T-cell (primary cell): Measurements from ENCODE around the gene PRR14L. TPM values are rescaled to one million over a fixed set of nuclear protein-coding genes. Genes with fewer than 3 reads are reported as not detected.
A peak's percentile ranks its signal among the peaks of the same experiment; 100 is the strongest.

ENCODE experiments used
- ATAC-seq, 4 experiments: fragments of 200-7000 bp in 3 of 4; fragments of 150-1000 bp in 1 of 4; cut with Tn5 transposase; replicated peaks in 1 of 4; 1 replicate in 3 of 4; 2 replicates in 1 of 4; pipeline ENCODE4 v1.10.0; 2021; ENCODE audit warnings: moderate library complexity in 3 of 4, mild to moderate bottlenecking in 2 of 4, moderate number of reproducible peaks in 1 of 4
- CTCF ChIA-PET, 2 donors: fragments of 300-600 bp; sonication (Branson Sonifier 250); formaldehyde crosslinking; loops; one replicate each; lab custom pipeline; 2022; ENCODE audit warnings: antibody characterized with exemption in 2 of 2; lab: Charles Lee
- POLR2A ChIA-PET, 2 donors: fragments of 300-600 bp; sonication (Branson Sonifier 250); formaldehyde crosslinking; loops; one replicate each; lab custom pipeline; 2022; ENCODE audit warnings: antibody characterized with exemption in 2 of 2; lab: Charles Lee
- DNase-seq, 35 experiments: peaks; one replicate each; pipeline versions ENCODE4 v3.0.0 to v3.0.0-alpha.2; 2013 to 2023
- H3K27ac ChIP-seq: one replicate; pipeline ENCODE4 v1.5.1; 2013; ENCODE audit warnings: low read length
- H3K27me3 ChIP-seq, 2 experiments: replicated peaks in 1 of 2; 1 replicate in 1 of 2; 2 replicates in 1 of 2; pipeline versions ENCODE4 v1.6.1 to v1.7.0; 2013; ENCODE audit warnings: low read length in 1 of 2, mixed read lengths in 1 of 2; ENCODE audit not compliant: control insufficient read depth in 2 of 2, insufficient read depth in 2 of 2; ENCODE audit errors: extremely low read depth in 1 of 2
- H3K36me3 ChIP-seq, 2 donors: 1 replicate in 1 of 2; 2 replicates in 1 of 2; pipeline versions ENCODE4 v1.6.1 to v1.7.0; 2013; ENCODE audit warnings: low read length in 1 of 2; ENCODE audit not compliant: control insufficient read depth in 2 of 2, insufficient read depth in 1 of 2; ENCODE audit errors: extremely low read depth in 1 of 2
- H3K4me1 ChIP-seq, 2 experiments: 1 replicate in 1 of 2; 2 replicates in 1 of 2; pipeline versions ENCODE4 v1.6.1 to v1.7.0; 2013; ENCODE audit warnings: low read length in 2 of 2, mixed read lengths in 1 of 2; ENCODE audit not compliant: insufficient read depth in 2 of 2, control insufficient read depth in 1 of 2; ENCODE audit errors: extremely low read depth in 1 of 2
- H3K4me3 ChIP-seq, 2 donors: 1 replicate in 1 of 2; 2 replicates in 1 of 2; pipeline versions ENCODE4 v1.5.1 to v1.7.0; 2013; ENCODE audit warnings: mild to moderate bottlenecking in 2 of 2, low read length in 1 of 2, moderate library complexity in 1 of 2; ENCODE audit not compliant: control insufficient read depth in 1 of 2; ENCODE audit errors: extremely low read depth in 1 of 2
- H3K9me3 ChIP-seq: 2 replicates; pipeline ENCODE4 v1.7.0; 2013
- H3K27ac Mint-ChIP-seq, 2 donors: one replicate each; pipeline ENCODE4 v1.8.0; 2020 to 2021; ENCODE audit warnings: mild to moderate bottlenecking in 2 of 2, mixed read lengths in 2 of 2
- H3K27me3 Mint-ChIP-seq, 2 donors: one replicate each; pipeline ENCODE4 v1.8.0; 2021 to 2022; ENCODE audit warnings: mixed read lengths in 2 of 2
- H3K36me3 Mint-ChIP-seq: one replicate; pipeline ENCODE4 v1.8.0; 2021; ENCODE audit warnings: mixed read lengths
- H3K4me1 Mint-ChIP-seq, 3 donors: one replicate each; pipeline ENCODE4 v1.8.0; 2020 to 2022; ENCODE audit warnings: mixed read lengths in 3 of 3, mild to moderate bottlenecking in 1 of 3
- H3K4me3 Mint-ChIP-seq, 3 donors: one replicate each; pipeline ENCODE4 v1.8.0; 2020 to 2022; ENCODE audit warnings: mild to moderate bottlenecking in 3 of 3, mixed read lengths in 3 of 3, moderate library complexity in 3 of 3
- H3K9me3 Mint-ChIP-seq, 3 donors: one replicate each; pipeline ENCODE4 v1.8.0; 2020 to 2022; ENCODE audit warnings: mixed read lengths in 3 of 3
- WGBS: methylation state at CpG from one replicate; pipeline ENCODE4 v1.1.5; 2013; ENCODE audit warnings: missing lambda C conversion rate; ENCODE audit not compliant: insufficient coverage; 5-methylcytosine and 5-hydroxymethylcytosine counted together
- total RNA-seq, 35 experiments: library from RNA in 6 of 35; stranded (reverse) in 6 of 35; fragments of 120-200 nt in 1 of 35; gene quantifications; one replicate each; pipeline versions ENCODE4 v1.2.1 to v1.2.4 and lab custom pipeline; 2013 to 2026

PRR14L gene
- total RNA-seq, 5 donors from 2014 or later (not counting 1 experiment from before 2014, with no cell fraction given): 48.0 to 63.0 (median 55.6) TPM

GRCh38 chr22:31647066-31647465 is 102.9 kb downstream of the PRR14L start:
- Histone ChIP-seq H3K4me1 (peaks cover 0 to 1% of the 10 kb centered on the region in 2 experiments), H3K36me3 (peaks cover 0 to 47% of the 10 kb centered on the region in 2 donors), H3K27me3 (no peaks in the 10 kb centered on the region), H3K27ac (no peak overlapping the region), H3K9me3 (no peaks in the 10 kb centered on the region), H3K4me3 (no peak overlapping the region)
- Mint-ChIP-seq H3K9me3 (no peaks in the 10 kb centered on the region), H3K27me3 (no peaks in the 10 kb centered on the region), H3K27ac (no peak overlapping the region), H3K36me3 (peaks cover 37% of the 10 kb centered on the region), H3K4me3 (no peak overlapping the region), H3K4me1 (peaks cover 0 to 27% (median 26%) of the 10 kb centered on the region in 3 donors)
- DNase-seq (no peak), ATAC-seq (no peak)
- WGBS: 100% methylated on average over 1 of the region's 3 CpGs
- POLR2A ChIA-PET: no interaction called here
- CTCF ChIA-PET: no interaction called here

GRCh38 chr22:31646186-31647019 is 103.5 kb downstream of the PRR14L start:
- Histone ChIP-seq H3K36me3 (peaks cover 0 to 47% of the 10 kb centered on the region in 2 donors), H3K4me1 (no peaks in the 10 kb centered on the region), H3K27me3 (no peaks in the 10 kb centered on the region), H3K9me3 (no peaks in the 10 kb centered on the region), H3K4me3 (no peak overlapping the region), H3K27ac (no peak overlapping the region)
- Mint-ChIP-seq H3K4me3 (no peak overlapping the region), H3K27ac (peak overlapping the region; percentile 57 to 58), H3K9me3 (no peaks in the 10 kb centered on the region), H3K27me3 (no peaks in the 10 kb centered on the region), H3K36me3 (peaks cover 37% of the 10 kb centered on the region), H3K4me1 (peaks cover under 1 to 22% (median 22%) of the 10 kb centered on the region in 3 donors)
- CTCF ChIA-PET: no interaction called here
- ATAC-seq (peak in 1 of 4 experiments; percentile 27), DNase-seq (no peak)
- POLR2A ChIA-PET: no interaction called here
- WGBS: 73% methylated on average over 2 of the region's 6 CpGs

- DNase-seq (peak in 1 of 35 experiments; percentile 12), ATAC-seq (peak; percentile 35 to 68 (median 53))
- Mint-ChIP-seq H3K4me1 (peaks cover 32 to 41% (median 38%) of the 10 kb centered on the region in 3 donors), H3K4me3 (peak overlapping the region in 1 of 3 donors; percentile 3), H3K36me3 (peaks cover 8% of the 10 kb centered on the region), H3K27ac (peak overlapping the region; percentile 75 to 86), H3K9me3 (no peaks in the 10 kb centered on the region), H3K27me3 (no peaks in the 10 kb centered on the region)
- Histone ChIP-seq H3K4me3 (no peak overlapping the region), H3K4me1 (peaks cover 0 to 30% of the 10 kb centered on the region in 2 experiments), H3K9me3 (no peaks in the 10 kb centered on the region), H3K27ac (no peak overlapping the region), H3K36me3 (peaks cover 0 to 4% of the 10 kb centered on the region in 2 donors), H3K27me3 (no peaks in the 10 kb centered on the region)
- ChIA-PET POLR2A (interaction anchor here (0.6 to 0.7 kb wide), 4 partner anchors 22 to 86 kb away, joined by 3 to 10 read pairs (median 4); partner anchors contain the start of gene PISD (in 1 of the 2)), CTCF (interaction anchor here (0.6 to 0.7 kb wide), 3 partner anchors 17 to 311 kb away, joined by 6 to 12 read pairs (median 7); no protein-coding TSS in a partner anchor)
- 58% methylated on average over 3 of the region's 4 CpGs for WGBS
These were observed 110.4 kb downstream of the PRR14L start for GRCh38 chr22:31639436-31640039.

GRCh38 chr22:31637891-31638618 is 111.9 kb downstream of the PRR14L start:
- WGBS: 85% methylated on average over 8 of the region's 15 CpGs
- no peak overlapping the region for H3K27ac ChIP-seq
- no peaks in the 10 kb centered on the region for H3K27me3 Mint-ChIP-seq

GRCh38 chr22:31637447-31637890 is 112.5 kb downstream of the PRR14L start:
- no peaks in the 10 kb centered on the region for H3K36me3 Mint-ChIP-seq
- peak overlapping the region; percentile 79 to 86 for H3K27ac Mint-ChIP-seq
- DNase-seq: peak in 3 of 35 experiments; percentile 11 to 48 (median 35)
- H3K4me1 ChIP-seq: peaks cover 0 to 38% of the 10 kb centered on the region in 2 experiments
- no peak overlapping the region for H3K27ac ChIP-seq
- no peak overlapping the region for H3K4me3 ChIP-seq
- H3K4me3 Mint-ChIP-seq: peak overlapping the region in 1 of 3 donors; percentile 9
- 77% methylated on average over 6 of the region's 10 CpGs for WGBS
- H3K9me3 ChIP-seq: no peaks in the 10 kb centered on the region
- ChIA-PET CTCF (no interaction called here), POLR2A (interaction anchor here in 1 of 2 donors (0.5 kb wide), 1 partner anchor 342 kb away, joined by 6 read pairs; no protein-coding TSS in a partner anchor)
- H3K36me3 ChIP-seq: peaks cover 0 to 2% of the 10 kb centered on the region in 2 donors
- H3K27me3 ChIP-seq: no peaks in the 10 kb centered on the region
- no peaks in the 10 kb centered on the region for H3K27me3 Mint-ChIP-seq
- H3K9me3 Mint-ChIP-seq: no peaks in the 10 kb centered on the region
- ATAC-seq: no peak
- H3K4me1 Mint-ChIP-seq: peaks cover 38 to 40% (median 40%) of the 10 kb centered on the region in 3 donors

More at GRCh38 chr22:31637891-31638618, 111.9 kb downstream of the PRR14L start:
- CTCF ChIA-PET: no interaction called here
- Mint-ChIP-seq H3K9me3 (no peaks in the 10 kb centered on the region), H3K4me1 (peaks cover 38 to 40% (median 40%) of the 10 kb centered on the region in 3 donors), H3K27ac (peak overlapping the region; percentile 79 to 86), H3K36me3 (peaks cover 2% of the 10 kb centered on the region), H3K4me3 (peak overlapping the region in 2 of 3 donors; percentile 9 to 15)
- Histone ChIP-seq H3K4me1 (peaks cover 0 to 38% of the 10 kb centered on the region in 2 experiments), H3K36me3 (peaks cover 0 to 2% of the 10 kb centered on the region in 2 donors), H3K9me3 (no peaks in the 10 kb centered on the region), H3K27me3 (no peaks in the 10 kb centered on the region), H3K4me3 (no peak overlapping the region)
- peak in 1 of 4 experiments; percentile 18 for ATAC-seq
- peak in 3 of 35 experiments; percentile 12 to 41 (median 20) for DNase-seq
- POLR2A ChIA-PET: no interaction called here
